B cell (primary cell): ENCODE data around the gene ZNF732.

Source experiments
- CTCF ChIP-seq: fragments of 200-600 bp; IDR thresholded peaks from one replicate; pipeline ENCODE4 v1.8.0; 2022; ENCODE audit warnings: antibody characterized with exemption, mild to moderate bottlenecking
- EZH2 ChIP-seq: IDR thresholded peaks from 2 replicates; pipeline ENCODE4 v1.6.1; 2012; ENCODE audit warnings: borderline replicate concordance, low read depth, mild to moderate bottlenecking, moderate library complexity, low read length; ENCODE audit not compliant: insufficient read depth, poor library complexity, severe bottlenecking

DNA sequence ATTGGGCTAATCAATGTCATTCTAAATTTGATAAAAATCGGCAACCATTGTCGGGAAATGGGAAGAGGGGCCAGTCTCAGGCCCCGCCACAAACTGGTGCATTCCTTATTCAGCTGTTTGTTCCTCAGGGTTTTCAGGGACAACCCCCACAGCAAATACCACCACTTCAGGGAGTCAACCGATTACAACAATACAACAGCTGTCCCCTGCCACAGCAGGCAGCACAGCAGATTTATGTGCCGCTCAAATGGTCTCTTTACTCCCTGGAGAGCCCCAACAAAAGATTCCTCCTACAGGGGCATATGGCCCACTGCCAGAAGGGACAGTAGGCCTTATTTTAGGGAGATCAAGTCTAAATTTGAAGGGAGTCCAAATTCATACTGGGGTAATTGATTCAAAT, 61.8 kb downstream of the ZNF732 start:
- TF ChIP-seq CTCF (no peak), EZH2 (no peak)
